ENCODE data around the gene ZNF525.

ZNF525 gene

GRCh38 chr19:53389571-53389970 lies 24.1 kb downstream of the ZNF525 start:
- TF ChIP-seq GABPA (IDR thresholded peaks at IDR 0.05; ENCODE audit: low read depth) (no peak), CTCF (IDR thresholded peaks at IDR 0.05; ENCODE audit: insufficient read depth, low read length) (no peak), REST (IDR thresholded peaks at IDR 0.05; ENCODE audit: insufficient replicate concordance, low read depth) (no peak), SPI1 (IDR thresholded peaks at IDR 0.05; ENCODE audit: borderline replicate concordance, low read depth) (no peak), POLR2AphosphoS5 (IDR thresholded peaks at IDR 0.05; ENCODE audit: low read depth) (no peak)
- Histone ChIP-seq H3K4me3 (replicated peaks; ENCODE audit: insufficient read depth, low read length) (no peak overlapping the region), H3K27me3 (ENCODE audit: insufficient read depth, poor library complexity, severe bottlenecking) (no peaks in the 10 kb centered on the region), H3K27ac (replicated peaks) (no peak overlapping the region)
- no peak for DNase-seq (ENCODE audit: low read depth in 1 of 2, low spot score in 1 of 2)

GRCh38 chr19:53389978-53390377 lies 24.5 kb downstream of the ZNF525 start:
- Histone ChIP-seq H3K4me3 (replicated peaks; ENCODE audit: insufficient read depth, low read length) (no peak overlapping the region), H3K27me3 (ENCODE audit: insufficient read depth, poor library complexity, severe bottlenecking) (no peaks in the 10 kb centered on the region), H3K27ac (replicated peaks) (no peak overlapping the region)
- DNase-seq (ENCODE audit: low read depth in 1 of 2, low spot score in 1 of 2), result no peak
- TF ChIP-seq POLR2AphosphoS5 (IDR thresholded peaks at IDR 0.05; ENCODE audit: low read depth), result no peak
- no peak for TF ChIP-seq REST (IDR thresholded peaks at IDR 0.05; ENCODE audit: insufficient replicate concordance, low read depth)
- no peak for TF ChIP-seq SPI1 (IDR thresholded peaks at IDR 0.05; ENCODE audit: borderline replicate concordance, low read depth)
- no peak for TF ChIP-seq CTCF (IDR thresholded peaks at IDR 0.05; ENCODE audit: insufficient read depth, low read length)
- no peak for TF ChIP-seq GABPA (IDR thresholded peaks at IDR 0.05; ENCODE audit: low read depth)

- Histone ChIP-seq H3K4me3 (replicated peaks; ENCODE audit: insufficient read depth, low read length) (peak overlapping the region; percentile 69), H3K27ac (replicated peaks) (no peak overlapping the region), H3K27me3 (ENCODE audit: insufficient read depth, poor library complexity, severe bottlenecking) (no peaks in the 10 kb centered on the region)
- no peak for DNase-seq (ENCODE audit: low read depth in 1 of 2, low spot score in 1 of 2)
- TF ChIP-seq SPI1 (IDR thresholded peaks at IDR 0.05; ENCODE audit: borderline replicate concordance, low read depth) (no peak), CTCF (IDR thresholded peaks at IDR 0.05; ENCODE audit: insufficient read depth, low read length) (no peak), GABPA (IDR thresholded peaks at IDR 0.05; ENCODE audit: low read depth) (no peak), REST (IDR thresholded peaks at IDR 0.05; ENCODE audit: insufficient replicate concordance, low read depth) (no peak), POLR2AphosphoS5 (IDR thresholded peaks at IDR 0.05; ENCODE audit: low read depth) (no peak)
Observed at GRCh38 chr19:53394522-53394973, 29.0 kb downstream of the ZNF525 start.

All from HL-60 (cell line).